ENCODE results near the gene ARMC7. TPM values are rescaled to one million over a fixed set of nuclear protein-coding genes. Genes with fewer than 3 reads are reported as not detected.

The ARMC7 gene
- total RNA-seq, 4 donors from 2014 or later = 8.2 to 41.1 (median 21.4) TPM

DNA sequence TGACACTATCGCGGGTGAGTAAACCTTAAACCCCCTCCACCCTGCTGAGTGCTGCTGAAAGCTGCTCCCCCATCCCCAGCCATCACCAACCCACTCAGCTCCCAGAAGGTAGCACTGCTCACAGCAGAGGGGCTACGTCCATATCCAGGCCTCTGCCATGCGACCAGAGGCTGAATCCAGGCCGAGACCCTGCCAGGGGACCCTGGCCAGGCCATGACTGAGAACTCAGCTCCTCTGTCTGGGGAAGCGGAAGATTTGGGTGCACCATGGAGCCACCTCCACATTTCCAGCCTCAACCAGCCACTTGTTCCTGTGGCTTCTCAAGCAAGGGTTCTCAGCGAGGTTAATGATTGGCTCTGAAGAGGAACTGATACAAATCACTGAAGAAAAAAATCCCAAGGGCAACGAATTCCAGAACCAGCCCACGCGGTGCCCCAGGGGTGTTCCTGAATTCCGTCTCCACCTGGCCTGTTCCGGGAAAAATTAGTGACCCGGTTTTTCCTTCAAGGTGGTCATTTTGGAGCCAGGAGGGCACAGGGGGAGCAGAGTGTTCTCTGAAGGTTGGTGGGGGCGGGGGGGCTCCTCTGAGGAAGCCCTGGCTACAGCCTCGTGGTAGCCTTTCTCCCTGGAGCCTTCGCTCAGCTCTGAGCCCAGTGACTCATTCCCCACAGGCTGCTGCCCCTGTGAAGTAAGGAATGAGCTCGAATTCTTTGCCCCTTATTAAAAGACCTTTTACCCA is 31.3 kb upstream of the ARMC7 start:
- 42% methylated on average over 17 of the region's 17 CpGs; no CpG with 5 or more reads in 1 of the 2 donors for WGBS, 2 donors (ENCODE audit: low coverage in 1 of 2)
- H3K27ac ChIP-seq = peak overlapping the region; percentile 80 to 88 (median 86)
- DNase-seq = no peak
- H3K4me1 ChIP-seq = peaks cover 34 to 47% (median 43%) of the 10 kb centered on the region in 4 donors
- no peak overlapping the region for H3K4me3 ChIP-seq
- no peaks in the 10 kb centered on the region for H3K9me3 ChIP-seq
- H3K27me3 ChIP-seq = no peaks in the 10 kb centered on the region
- no peaks in the 10 kb centered on the region for H3K36me3 ChIP-seq
- in situ Hi-C loops (cut with MboI; ENCODE audit: low pct_ligation_motif_present in 1 of 4, low pct_unique_long_range_greater_than_20kb in 1 of 4, low sequenced_read_pairs in 3 of 4) = no loop called here
- intact Hi-C loops (cut with DNase I; ENCODE audit: low total_unique reads) = loop anchor here (10.0 kb wide), 1 partner anchor 126 kb away; the partner anchor contains the start of gene NUP85
- no peak for TF ChIP-seq POLR2AphosphoS5 (IDR thresholded peaks at IDR 0.05)
- TF ChIP-seq, protein P1, sequence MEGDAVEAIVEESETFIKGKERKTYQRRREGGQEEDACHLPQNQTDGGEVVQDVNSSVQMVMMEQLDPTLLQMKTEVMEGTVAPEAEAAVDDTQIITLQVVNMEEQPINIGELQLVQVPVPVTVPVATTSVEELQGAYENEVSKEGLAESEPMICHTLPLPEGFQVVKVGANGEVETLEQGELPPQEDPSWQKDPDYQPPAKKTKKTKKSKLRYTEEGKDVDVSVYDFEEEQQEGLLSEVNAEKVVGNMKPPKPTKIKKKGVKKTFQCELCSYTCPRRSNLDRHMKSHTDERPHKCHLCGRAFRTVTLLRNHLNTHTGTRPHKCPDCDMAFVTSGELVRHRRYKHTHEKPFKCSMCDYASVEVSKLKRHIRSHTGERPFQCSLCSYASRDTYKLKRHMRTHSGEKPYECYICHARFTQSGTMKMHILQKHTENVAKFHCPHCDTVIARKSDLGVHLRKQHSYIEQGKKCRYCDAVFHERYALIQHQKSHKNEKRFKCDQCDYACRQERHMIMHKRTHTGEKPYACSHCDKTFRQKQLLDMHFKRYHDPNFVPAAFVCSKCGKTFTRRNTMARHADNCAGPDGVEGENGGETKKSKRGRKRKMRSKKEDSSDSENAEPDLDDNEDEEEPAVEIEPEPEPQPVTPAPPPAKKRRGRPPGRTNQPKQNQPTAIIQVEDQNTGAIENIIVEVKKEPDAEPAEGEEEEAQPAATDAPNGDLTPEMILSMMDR (IDR thresholded peaks at IDR 0.05) = no peak
- TF ChIP-seq POLR2A (IDR thresholded peaks at IDR 0.05) = no peak
- TF ChIP-seq EP300 (IDR thresholded peaks at IDR 0.05; ENCODE audit: low read depth) = no peak

DNA sequence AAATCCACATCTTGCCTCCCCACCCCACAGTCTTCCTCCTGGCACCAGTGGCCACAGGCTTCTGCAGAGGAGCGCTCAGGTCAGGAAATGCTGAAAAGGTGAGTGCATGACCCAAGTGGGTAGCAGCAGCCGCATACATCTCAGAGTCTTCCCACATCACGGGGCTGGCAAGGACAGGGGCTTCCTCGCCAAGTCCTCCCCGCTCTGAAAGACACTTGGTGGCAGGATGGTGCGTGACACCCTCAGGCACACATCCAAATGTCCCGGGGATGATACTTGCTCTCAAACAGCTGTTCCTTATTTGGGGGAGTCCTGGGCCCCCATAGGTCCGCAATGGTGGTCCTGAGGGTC is 30.8 kb upstream of the ARMC7 start:
- Histone ChIP-seq H3K4me1 (peaks cover 29 to 44% (median 39%) of the 10 kb centered on the region in 4 donors), H3K36me3 (no peaks in the 10 kb centered on the region), H3K4me3 (no peak overlapping the region), H3K27me3 (no peaks in the 10 kb centered on the region), H3K9me3 (no peaks in the 10 kb centered on the region), H3K27ac (peak overlapping the region; percentile 80 to 88 (median 86))
- intact Hi-C loops (cut with DNase I; ENCODE audit: low total_unique reads) = loop anchor here (10.0 kb wide), 1 partner anchor 126 kb away; the partner anchor contains the start of gene NUP85
- in situ Hi-C loops (cut with MboI; ENCODE audit: low pct_ligation_motif_present in 1 of 4, low pct_unique_long_range_greater_than_20kb in 1 of 4, low sequenced_read_pairs in 3 of 4) = no loop called here
- DNase-seq = no peak
- TF ChIP-seq, protein P1 (IDR thresholded peaks at IDR 0.05) = no peak
- TF ChIP-seq POLR2A (IDR thresholded peaks at IDR 0.05) (no peak), POLR2AphosphoS5 (IDR thresholded peaks at IDR 0.05) (no peak), EP300 (IDR thresholded peaks at IDR 0.05; ENCODE audit: low read depth) (no peak)
- 80% methylated on average over 8 of the region's 8 CpGs; no CpG with 5 or more reads in 1 of the 2 donors for WGBS, 2 donors (ENCODE audit: low coverage in 1 of 2)

DNA sequence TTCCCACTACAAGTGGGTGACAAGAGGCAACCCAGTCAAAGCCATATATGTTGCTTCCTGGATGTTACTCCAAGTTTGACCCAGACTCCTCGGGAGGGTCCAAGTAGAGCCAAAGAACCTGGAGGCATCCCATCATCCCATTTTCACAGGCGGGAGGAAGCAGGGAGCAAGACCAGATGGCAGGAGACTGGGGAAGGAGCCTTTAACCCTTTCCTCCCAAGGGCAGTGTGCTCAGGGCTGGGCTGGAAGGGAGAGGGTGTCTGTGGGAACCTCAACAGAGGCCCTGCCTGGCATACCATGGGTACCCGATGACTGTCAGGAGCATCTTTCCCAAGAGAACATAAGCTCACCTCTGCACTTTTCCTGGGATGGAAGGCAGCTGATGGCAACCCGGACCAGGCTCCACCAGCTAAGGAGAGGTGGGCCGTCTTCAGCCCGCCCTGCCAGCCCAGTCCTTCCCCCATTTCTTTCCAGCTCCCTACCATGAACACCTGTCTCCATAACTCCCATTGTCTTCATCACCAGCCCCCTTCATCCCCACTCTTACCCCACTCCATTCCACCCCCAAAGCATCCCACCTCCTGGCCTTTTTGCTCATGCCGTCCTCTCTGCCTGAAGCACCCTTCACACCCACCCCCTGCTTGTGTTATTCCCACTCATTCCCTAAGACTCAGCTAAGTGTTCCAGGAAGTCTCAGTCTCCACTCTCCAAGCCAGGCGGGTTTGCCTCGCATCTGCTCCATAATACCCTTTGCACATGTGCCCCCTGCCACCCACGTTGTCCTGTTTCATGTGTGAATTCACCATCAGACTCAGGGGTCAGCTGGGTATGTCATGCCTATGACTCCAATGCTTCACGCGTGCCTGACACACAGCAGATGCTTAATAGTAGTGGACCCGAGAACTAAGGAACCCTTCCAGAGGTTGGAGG is 27.9 kb upstream of the ARMC7 start:
- Histone ChIP-seq H3K4me3 (no peak overlapping the region), H3K27me3 (no peaks in the 10 kb centered on the region), H3K9me3 (no peaks in the 10 kb centered on the region), H3K27ac (no peak overlapping the region), H3K36me3 (no peaks in the 10 kb centered on the region), H3K4me1 (peaks cover 24 to 54% (median 35%) of the 10 kb centered on the region in 4 donors)
- no peak for DNase-seq
- intact Hi-C loops (cut with DNase I; ENCODE audit: low total_unique reads) (no loop called here), in situ Hi-C loops (cut with MboI; ENCODE audit: low pct_ligation_motif_present in 1 of 4, low pct_unique_long_range_greater_than_20kb in 1 of 4, low sequenced_read_pairs in 3 of 4) (no loop called here)
- 80% methylated on average over 3 to 13 of the region's 13 CpGs for WGBS, 2 donors (ENCODE audit: low coverage in 1 of 2)
- TF ChIP-seq POLR2A (IDR thresholded peaks at IDR 0.05) (no peak), POLR2AphosphoS5 (IDR thresholded peaks at IDR 0.05) (no peak), EP300 (IDR thresholded peaks at IDR 0.05; ENCODE audit: low read depth) (no peak)
- TF ChIP-seq, protein P1 (IDR thresholded peaks at IDR 0.05) = no peak

DNA sequence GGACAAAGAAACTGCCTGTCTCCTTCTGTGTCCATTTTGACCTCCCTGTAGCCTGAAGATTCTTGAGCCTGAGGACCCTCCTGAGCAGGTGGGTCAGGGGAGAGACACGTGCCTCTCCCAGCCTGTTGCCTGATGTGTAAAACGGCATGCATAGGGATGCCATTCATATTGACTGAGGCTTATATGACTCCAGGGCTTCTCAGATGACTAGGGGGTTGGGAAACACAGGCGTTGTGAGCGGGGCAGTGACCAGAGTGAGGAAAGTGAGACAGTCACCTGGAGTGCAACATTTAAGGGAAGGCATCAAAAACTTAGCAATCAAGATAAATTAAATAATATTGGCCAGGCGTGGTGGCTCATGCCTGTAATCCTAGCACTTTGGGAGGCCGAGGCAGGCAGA is 27.1 kb upstream of the ARMC7 start:
- intact Hi-C loops (cut with DNase I; ENCODE audit: low total_unique reads) (no loop called here), in situ Hi-C loops (cut with MboI; ENCODE audit: low pct_ligation_motif_present in 1 of 4, low pct_unique_long_range_greater_than_20kb in 1 of 4, low sequenced_read_pairs in 3 of 4) (no loop called here)
- Histone ChIP-seq H3K9me3 (no peaks in the 10 kb centered on the region), H3K36me3 (no peaks in the 10 kb centered on the region), H3K4me3 (no peak overlapping the region), H3K4me1 (peaks cover 24 to 52% (median 34%) of the 10 kb centered on the region in 4 donors), H3K27me3 (no peaks in the 10 kb centered on the region), H3K27ac (no peak overlapping the region)
- TF ChIP-seq EP300 (IDR thresholded peaks at IDR 0.05; ENCODE audit: low read depth) (no peak), POLR2AphosphoS5 (IDR thresholded peaks at IDR 0.05) (no peak), POLR2A (IDR thresholded peaks at IDR 0.05) (no peak)
- TF ChIP-seq, protein P1 (IDR thresholded peaks at IDR 0.05) = no peak
- WGBS, 2 donors (ENCODE audit: low coverage in 1 of 2) = 69 to 86% methylated on average over 6 of the region's 6 CpGs
- no peak for DNase-seq
